Measurements from ENCODE around the gene SMURF1. TPM values are rescaled to one million over a fixed set of nuclear protein-coding genes. Genes with fewer than 3 reads are reported as not detected.

The SMURF1 gene
- total and polyA plus RNA-seq, 2 experiments from 2014 or later: 11.9 to 24.5 TPM

DNA sequence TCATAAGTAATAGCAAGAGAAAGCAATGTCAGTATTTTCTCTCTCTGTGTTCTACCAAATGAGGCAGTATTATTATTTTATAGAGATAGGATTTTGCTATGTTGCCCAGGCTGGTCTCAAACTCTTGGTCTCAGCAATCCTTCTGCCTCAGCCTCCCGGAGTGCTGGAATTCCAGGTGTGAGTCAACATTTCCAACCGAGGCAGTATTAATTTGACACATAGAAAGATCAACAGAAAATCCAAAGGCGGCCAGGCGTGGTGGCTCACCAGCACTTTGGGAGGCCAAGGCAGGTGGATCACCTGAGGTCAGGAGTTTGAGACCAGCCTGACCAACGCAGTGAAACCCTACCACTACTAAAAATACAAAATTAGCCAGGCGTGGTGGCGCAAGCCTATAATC is 71.8 kb downstream of the SMURF1 start:
- Histone ChIP-seq H3K9me3 (ENCODE audit: low read depth) (no peaks in the 10 kb centered on the region), H3K4me1 (ENCODE audit: low read depth) (no peaks in the 10 kb centered on the region), H3K36me3 (no peaks in the 10 kb centered on the region), H3K4me3 (no peak overlapping the region), H3K27me3 (no peaks in the 10 kb centered on the region), H3K27ac (no peak overlapping the region)
- DNase-seq (ENCODE audit: low read depth in 1 of 2, low spot score in 1 of 2): no peak
- TF ChIP-seq, protein P1, sequence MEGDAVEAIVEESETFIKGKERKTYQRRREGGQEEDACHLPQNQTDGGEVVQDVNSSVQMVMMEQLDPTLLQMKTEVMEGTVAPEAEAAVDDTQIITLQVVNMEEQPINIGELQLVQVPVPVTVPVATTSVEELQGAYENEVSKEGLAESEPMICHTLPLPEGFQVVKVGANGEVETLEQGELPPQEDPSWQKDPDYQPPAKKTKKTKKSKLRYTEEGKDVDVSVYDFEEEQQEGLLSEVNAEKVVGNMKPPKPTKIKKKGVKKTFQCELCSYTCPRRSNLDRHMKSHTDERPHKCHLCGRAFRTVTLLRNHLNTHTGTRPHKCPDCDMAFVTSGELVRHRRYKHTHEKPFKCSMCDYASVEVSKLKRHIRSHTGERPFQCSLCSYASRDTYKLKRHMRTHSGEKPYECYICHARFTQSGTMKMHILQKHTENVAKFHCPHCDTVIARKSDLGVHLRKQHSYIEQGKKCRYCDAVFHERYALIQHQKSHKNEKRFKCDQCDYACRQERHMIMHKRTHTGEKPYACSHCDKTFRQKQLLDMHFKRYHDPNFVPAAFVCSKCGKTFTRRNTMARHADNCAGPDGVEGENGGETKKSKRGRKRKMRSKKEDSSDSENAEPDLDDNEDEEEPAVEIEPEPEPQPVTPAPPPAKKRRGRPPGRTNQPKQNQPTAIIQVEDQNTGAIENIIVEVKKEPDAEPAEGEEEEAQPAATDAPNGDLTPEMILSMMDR (IDR thresholded peaks at IDR 0.05; ENCODE audit: low read depth, low read length): no peak

DNA sequence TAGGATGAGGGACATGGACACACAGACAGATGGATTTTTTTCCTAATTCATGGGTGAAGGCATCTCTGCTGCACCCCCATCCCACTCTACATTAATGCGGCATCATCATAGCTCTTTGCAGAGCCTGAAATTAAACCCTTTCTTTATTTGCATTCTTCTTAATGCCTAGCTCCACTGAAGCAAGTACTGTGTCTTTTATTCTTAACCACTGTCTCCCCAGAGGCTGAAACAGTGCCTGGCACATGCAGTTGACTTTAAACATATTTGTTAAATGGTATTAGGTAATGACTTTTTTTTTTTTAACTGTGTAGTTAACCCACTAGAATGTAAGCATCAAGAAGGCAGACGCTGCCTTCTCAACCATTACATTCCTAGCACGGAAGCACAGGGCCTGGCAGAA is 73.5 kb downstream of the SMURF1 start:
- Histone ChIP-seq H3K27ac (no peak overlapping the region), H3K36me3 (no peaks in the 10 kb centered on the region), H3K9me3 (ENCODE audit: low read depth) (no peaks in the 10 kb centered on the region), H3K4me1 (ENCODE audit: low read depth) (no peaks in the 10 kb centered on the region), H3K4me3 (no peak overlapping the region), H3K27me3 (no peaks in the 10 kb centered on the region)
- no peak for DNase-seq (ENCODE audit: low read depth in 1 of 2, low spot score in 1 of 2)
- TF ChIP-seq, protein P1 (IDR thresholded peaks at IDR 0.05; ENCODE audit: low read depth, low read length): no peak

DNA sequence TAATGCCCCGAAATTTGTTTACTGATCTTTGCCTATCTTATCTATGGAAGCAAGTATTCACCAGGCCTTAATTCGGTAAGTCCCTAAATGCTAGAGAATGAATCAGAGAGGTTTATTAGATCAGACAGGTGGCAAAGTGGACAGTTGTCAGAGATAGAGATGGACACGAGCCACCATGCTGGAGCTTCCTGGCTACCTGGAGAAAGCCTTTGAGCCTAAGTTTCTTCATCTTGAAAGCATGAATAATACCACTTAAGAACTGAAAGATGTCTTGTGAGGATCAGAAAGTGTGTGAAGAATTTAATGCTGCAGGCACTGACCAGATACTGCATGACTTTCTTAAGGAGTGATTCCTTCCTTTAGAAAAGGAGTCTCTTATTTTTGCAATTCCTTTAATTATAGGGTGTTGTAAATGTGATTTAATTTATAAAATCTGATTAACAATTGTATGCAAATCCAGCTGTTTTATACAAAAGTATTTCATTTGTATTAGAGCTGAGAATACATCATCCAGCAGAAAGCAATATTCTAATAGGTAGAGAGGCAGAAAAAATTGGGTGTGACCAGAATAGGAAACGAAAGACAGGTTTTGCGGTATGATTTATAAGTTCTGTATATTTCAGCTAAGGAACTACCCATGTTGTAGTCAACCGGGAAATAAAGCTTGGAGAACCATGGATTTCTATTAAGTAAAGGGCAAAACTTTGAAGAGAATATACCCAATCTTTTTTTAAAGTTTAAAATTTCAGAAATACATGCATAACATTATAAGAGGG is 82.7 kb downstream of the SMURF1 start:
- no peak overlapping the region for H3K4me3 ChIP-seq
- no peaks in the 10 kb centered on the region for H3K27me3 ChIP-seq
- no peak for DNase-seq (ENCODE audit: low read depth in 1 of 2, low spot score in 1 of 2)
- no peaks in the 10 kb centered on the region for H3K9me3 ChIP-seq (ENCODE audit: low read depth)
- TF ChIP-seq, protein P1 (IDR thresholded peaks at IDR 0.05; ENCODE audit: low read depth, low read length): no peak
- H3K36me3 ChIP-seq: peaks cover 10% of the 10 kb centered on the region
- H3K4me1 ChIP-seq (ENCODE audit: low read depth): no peaks in the 10 kb centered on the region
- no peak overlapping the region for H3K27ac ChIP-seq

DNA sequence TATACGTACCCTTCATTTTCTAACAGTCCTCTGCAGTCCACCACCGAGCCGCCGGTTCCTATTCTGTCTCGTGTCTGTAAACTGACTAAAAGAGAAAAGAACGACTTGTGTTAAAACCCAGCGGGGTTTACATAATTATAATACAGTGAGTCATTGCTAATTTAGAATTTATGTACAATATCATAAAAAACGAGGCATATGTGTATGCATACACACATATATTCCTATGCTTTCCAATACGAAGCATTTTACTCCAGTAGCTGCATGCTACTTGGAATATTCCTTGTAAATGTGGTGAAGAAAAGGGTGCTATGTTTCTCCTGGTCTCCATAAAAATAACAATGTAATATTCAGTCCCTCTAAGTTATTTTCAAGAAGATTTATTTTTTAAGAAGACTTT is 89.1 kb downstream of the SMURF1 start:
- no peak overlapping the region for H3K27ac ChIP-seq
- no peaks in the 10 kb centered on the region for H3K27me3 ChIP-seq
- no peaks in the 10 kb centered on the region for H3K9me3 ChIP-seq (ENCODE audit: low read depth)
- no peaks in the 10 kb centered on the region for H3K4me1 ChIP-seq (ENCODE audit: low read depth)
- H3K36me3 ChIP-seq: peaks cover 58% of the 10 kb centered on the region
- TF ChIP-seq, protein P1 (IDR thresholded peaks at IDR 0.05; ENCODE audit: low read depth, low read length): no peak
- DNase-seq (ENCODE audit: low read depth in 1 of 2, low spot score in 1 of 2): no peak
- no peak overlapping the region for H3K4me3 ChIP-seq

DNA sequence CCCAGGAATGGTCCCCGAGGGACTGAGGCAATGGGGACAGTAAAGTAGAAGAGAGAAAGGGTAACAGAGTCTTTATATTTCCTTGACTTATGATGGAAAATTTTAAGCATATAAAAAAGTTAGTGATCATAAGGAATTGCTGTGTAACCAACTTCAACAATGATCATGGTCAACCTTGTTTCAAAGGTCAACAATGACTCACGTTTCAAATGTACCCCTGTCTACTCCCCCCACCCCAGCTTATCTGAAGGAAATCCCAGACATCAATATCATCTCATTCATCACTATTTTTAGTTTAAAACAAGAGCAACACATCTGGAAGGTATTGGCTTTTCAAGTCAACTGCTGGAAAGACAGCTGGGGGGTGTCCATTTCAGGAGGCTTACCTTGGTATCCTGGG is 92.9 kb downstream of the SMURF1 start:
- no peak for DNase-seq (ENCODE audit: low read depth in 1 of 2, low spot score in 1 of 2)
- H3K9me3 ChIP-seq (ENCODE audit: low read depth): no peaks in the 10 kb centered on the region
- H3K36me3 ChIP-seq: peaks cover 75% of the 10 kb centered on the region
- H3K27me3 ChIP-seq: no peaks in the 10 kb centered on the region
- H3K27ac ChIP-seq: peak overlapping the region; percentile 10
- H3K4me3 ChIP-seq: no peak overlapping the region
- H3K4me1 ChIP-seq (ENCODE audit: low read depth): no peaks in the 10 kb centered on the region
- TF ChIP-seq, protein P1 (IDR thresholded peaks at IDR 0.05; ENCODE audit: low read depth, low read length): no peak

All from cardiac muscle cell (in vitro differentiated cells and primary cell).